Aorta (tissue), 5 donors: ENCODE data around the gene PIH1D2. TPM values are rescaled to one million over a fixed set of nuclear protein-coding genes. Genes with fewer than 3 reads are reported as not detected.
"Not testable (repeated sequence)": the region's sequence is repeated elsewhere in the genome, so short reads cannot be mapped to it uniquely, and the experiment has no call there.

Experiments
- ATAC-seq: fragments of 200-7000 bp; cut with Tn5 transposase; one replicate; pipeline ENCODE4 v1.9.1; 2022; ENCODE audit warnings: moderate library complexity; ENCODE audit not compliant: low FRiP score
- DNase-seq, 2 donors: peaks; one replicate each; pipeline ENCODE4 v3.0.0-alpha.2; 2020
- H3K27ac ChIP-seq, 2 donors: one replicate each; pipeline ENCODE4 v1.5.1; 2013; ENCODE audit warnings: low read length in 2 of 2, mild to moderate bottlenecking in 2 of 2, moderate library complexity in 2 of 2, control low read depth in 1 of 2, inconsistent platforms in 1 of 2, low read depth in 1 of 2
- H3K27me3 ChIP-seq, 2 donors: one replicate each; pipeline ENCODE4 v1.6.1; 2013; ENCODE audit warnings: control low read depth in 1 of 2, low read length in 1 of 2, mild to moderate bottlenecking in 1 of 2, moderate library complexity in 1 of 2; ENCODE audit not compliant: insufficient read depth in 2 of 2, control insufficient read depth in 1 of 2
- H3K36me3 ChIP-seq, 2 donors: one replicate each; pipeline ENCODE4 v1.6.1; 2013; ENCODE audit warnings: control low read depth in 1 of 2, low read length in 1 of 2, mild to moderate bottlenecking in 1 of 2; ENCODE audit not compliant: insufficient read depth in 2 of 2, control insufficient read depth in 1 of 2
- H3K4me1 ChIP-seq, 2 donors: one replicate each; pipeline ENCODE4 v1.6.1; 2013; ENCODE audit warnings: low read length in 2 of 2, control low read depth in 1 of 2, mild to moderate bottlenecking in 1 of 2, moderate library complexity in 1 of 2; ENCODE audit not compliant: insufficient read depth in 2 of 2, control insufficient read depth in 1 of 2
- H3K4me3 ChIP-seq, 2 donors: one replicate each; pipeline ENCODE4 v1.5.1; 2013; ENCODE audit warnings: low read length in 2 of 2, control low read depth in 1 of 2, mild to moderate bottlenecking in 1 of 2
- H3K9me3 ChIP-seq: one replicate; pipeline ENCODE4 v1.6.1; 2013; ENCODE audit warnings: mild to moderate bottlenecking, low read length; ENCODE audit not compliant: control insufficient read depth
- WGBS, 2 donors: extraction: QIAGEN DNeasy Blood & Tissue Kit; methylation state at CpG; one replicate each; pipeline ENCODE4 v1.1.7; 2013; 5-methylcytosine and 5-hydroxymethylcytosine counted together
- intact Hi-C, 2 donors: fragments of 100-400 bp; cut with DNase I; formaldehyde crosslinking; loops; one replicate each; pipeline versions ENCODE4 v1.14.2 to v1.15.0; 2022
- polyA plus RNA-seq, 2 donors: library from polyadenylated mRNA; stranded (reverse); fragments of 200-250 nt; gene quantifications; one replicate each; pipeline ENCODE4 v1.2.3, GENCODE V29; 2013
- total RNA-seq, 2 donors: library from RNA; stranded (reverse); fragmentation: NEBNext Ultra II Directional; extraction: Animal tissue kit (Norgen Biotek cat#: 25700); gene quantifications; one replicate each; pipeline ENCODE4 v1.2.1, GENCODE V29; 2021
- donor health status: healthy with polysubstance abuse.
- donor health status: Bipolar disorder and iron deficiency.
- donor health status: DM: no; HTN: no; CAD: no.
- donor health status: DM: no; HTN: no; CAD: no.
- donor health status: DM: yes; HTN: yes; CAD: no.

The PIH1D2 gene
- total and polyA plus RNA-seq, 4 donors, result 0.49 to 10.3 (median 1.2) TPM

GRCh38 chr11:112085822-112086421, 12.1 kb upstream of the PIH1D2 start:
- peaks cover 0 to 3% of the 10 kb centered on the region in 2 donors for H3K4me1 ChIP-seq
- peak overlapping the region; percentile 54 to 76 for H3K4me3 ChIP-seq
- ATAC-seq (peak; percentile 47), DNase-seq (no peak)
- H3K27ac ChIP-seq, result peak overlapping the region in 1 of 2 donors; percentile 11
- no peaks in the 10 kb centered on the region for H3K9me3 ChIP-seq
- peaks cover 1 to 4% of the 10 kb centered on the region in 2 donors for H3K36me3 ChIP-seq
- WGBS, 2 donors, result 5 to 6% methylated on average over 19 of the region's 19 CpGs
- intact Hi-C loops, result no loop called here
- H3K27me3 ChIP-seq, result no peaks in the 10 kb centered on the region

- H3K4me3 ChIP-seq, result no peak overlapping the region
- peaks cover 0 to 3% of the 10 kb centered on the region in 2 donors for H3K4me1 ChIP-seq
- H3K9me3 ChIP-seq, result no peaks in the 10 kb centered on the region
- H3K27me3 ChIP-seq, result no peaks in the 10 kb centered on the region
- no peak overlapping the region for H3K27ac ChIP-seq
- H3K36me3 ChIP-seq, result peaks cover 1 to 14% of the 10 kb centered on the region in 2 donors
- DNase-seq, result no peak
- ATAC-seq, result no peak
- intact Hi-C loops, result no loop called here
- 79 to 87% methylated on average over 4 of the region's 4 CpGs for WGBS, 2 donors
Observed at GRCh38 chr11:112082729-112083128, 8.9 kb upstream of the PIH1D2 start.

GRCh38 chr11:112062923-112063322, 10.9 kb downstream of the PIH1D2 start:
- Histone ChIP-seq H3K9me3 (no peaks in the 10 kb centered on the region), H3K4me3 (no peak overlapping the region), H3K4me1 (no peaks in the 10 kb centered on the region), H3K36me3 (peaks cover 2 to 3% of the 10 kb centered on the region in 2 donors), H3K27me3 (no peaks in the 10 kb centered on the region), H3K27ac (no peak overlapping the region)
- no peak for ATAC-seq
- intact Hi-C loops, result no loop called here
- 49 to 61% methylated on average over 1 of the region's 1 CpG for WGBS, 2 donors
- no peak for DNase-seq

- Histone ChIP-seq H3K9me3 (no peaks in the 10 kb centered on the region), H3K27me3 (no peaks in the 10 kb centered on the region), H3K27ac (no peak overlapping the region), H3K4me1 (no peaks in the 10 kb centered on the region), H3K4me3 (no peak overlapping the region), H3K36me3 (peaks cover 3 to 8% of the 10 kb centered on the region in 2 donors)
- WGBS, 2 donors, result 67 to 69% methylated on average over 1 of the region's 1 CpG
- intact Hi-C loops, result no loop called here
- DNase-seq (no peak), ATAC-seq (no peak)
Observed at GRCh38 chr11:112058103-112058502, 15.7 kb downstream of the PIH1D2 start.

GRCh38 chr11:112057170-112057569, 16.6 kb downstream of the PIH1D2 start:
- H3K36me3 ChIP-seq, result peaks cover 3 to 8% of the 10 kb centered on the region in 2 donors
- intact Hi-C loops, result no loop called here

GRCh38 chr11:112051768-112052167, 22.0 kb downstream of the PIH1D2 start:
- intact Hi-C loops, result no loop called here
- WGBS, 2 donors, result 88 to 96% methylated on average over 3 of the region's 3 CpGs

More at GRCh38 chr11:112057170-112057569, 16.6 kb downstream of the PIH1D2 start:
- DNase-seq, result no peak
- Histone ChIP-seq H3K4me3 (no peak overlapping the region), H3K4me1 (no peaks in the 10 kb centered on the region), H3K9me3 (no peaks in the 10 kb centered on the region), H3K27me3 (no peaks in the 10 kb centered on the region), H3K27ac (no peak overlapping the region)
- WGBS, 2 donors, result 81 to 90% methylated on average over 4 of the region's 4 CpGs
- ATAC-seq, result no peak

GRCh38 chr11:112050721-112051120, 23.1 kb downstream of the PIH1D2 start:
- WGBS, 2 donors, result 91 to 93% methylated on average over 3 of the region's 3 CpGs
- no peaks in the 10 kb centered on the region for H3K36me3 ChIP-seq
- intact Hi-C loops, result no loop called here

More at GRCh38 chr11:112051768-112052167, 22.0 kb downstream of the PIH1D2 start:
- DNase-seq (no peak), ATAC-seq (no peak)
- H3K4me1 ChIP-seq, result no peaks in the 10 kb centered on the region
- H3K36me3 ChIP-seq, result no peaks in the 10 kb centered on the region
- H3K4me3 ChIP-seq, result no peak overlapping the region
- no peak overlapping the region for H3K27ac ChIP-seq
- H3K27me3 ChIP-seq, result no peaks in the 10 kb centered on the region
- no peaks in the 10 kb centered on the region for H3K9me3 ChIP-seq

GRCh38 chr11:112049777-112050176, 24.0 kb downstream of the PIH1D2 start:
- intact Hi-C loops, result no loop called here
- H3K9me3 ChIP-seq, result no peaks in the 10 kb centered on the region
- ATAC-seq, result no peak
- 49 to 50% methylated on average over 2 of the region's 2 CpGs for WGBS, 2 donors
- no peaks in the 10 kb centered on the region for H3K4me1 ChIP-seq
- no peaks in the 10 kb centered on the region for H3K36me3 ChIP-seq
- H3K27ac ChIP-seq, result no peak overlapping the region
- H3K4me3 ChIP-seq, result no peak overlapping the region
- H3K27me3 ChIP-seq, result no peaks in the 10 kb centered on the region
- no peak for DNase-seq

More at GRCh38 chr11:112050721-112051120, 23.1 kb downstream of the PIH1D2 start:
- DNase-seq (no peak), ATAC-seq (no peak)
- Histone ChIP-seq H3K4me3 (no peak overlapping the region), H3K4me1 (no peaks in the 10 kb centered on the region), H3K27me3 (no peaks in the 10 kb centered on the region), H3K27ac (no peak overlapping the region), H3K9me3 (no peaks in the 10 kb centered on the region)

GRCh38 chr11:112048256-112048655, 25.6 kb downstream of the PIH1D2 start:
- H3K36me3 ChIP-seq, intact Hi-C loops, ATAC-seq, H3K9me3 ChIP-seq, H3K4me3 ChIP-seq, H3K4me1 ChIP-seq, H3K27me3 ChIP-seq, DNase-seq: not testable (repeated sequence)
- WGBS, 2 donors, result 89% methylated on average over 3 of the region's 3 CpGs
- peak overlapping the region in 1 of 2 donors; percentile 26 for H3K27ac ChIP-seq
